HG03196 (cell line): ENCODE results near the gene FST.

ENCODE experiments used
- ATAC-seq: cut with Tn5 transposase; IDR thresholded peaks from one replicate; pipeline ENCODE4 v1.9.1; 2021; ENCODE audit not compliant: unreplicated experiment

The FST gene

GRCh38 chr5:53515988-53516387, 35.6 kb downstream of the FST start:
- ATAC-seq, result no peak

- no peak for ATAC-seq
Observed at GRCh38 chr5:53520813-53521212, 40.4 kb downstream of the FST start.
